Measurements from ENCODE around the gene PRKN.

DNA sequence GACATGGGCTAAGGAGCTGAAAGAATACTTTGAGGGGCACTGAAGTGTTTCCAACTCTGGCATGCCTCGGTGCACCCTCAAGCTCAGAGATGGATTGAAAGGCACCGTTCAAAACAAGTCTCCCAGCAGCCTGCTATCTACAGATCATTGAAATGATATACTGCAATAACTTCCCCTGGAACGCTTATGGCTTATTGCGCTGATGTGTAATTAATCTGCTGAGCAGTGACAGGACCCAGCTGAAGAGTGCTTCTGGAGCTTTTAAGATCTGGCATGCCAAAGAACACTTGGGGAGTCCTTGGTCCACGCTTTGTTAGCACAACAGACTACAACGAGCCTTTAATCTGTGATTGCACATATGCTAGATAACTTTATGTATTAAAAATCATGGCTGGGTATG lies 708.2 kb downstream of the PRKN start:
- TF ChIP-seq, protein P1, sequence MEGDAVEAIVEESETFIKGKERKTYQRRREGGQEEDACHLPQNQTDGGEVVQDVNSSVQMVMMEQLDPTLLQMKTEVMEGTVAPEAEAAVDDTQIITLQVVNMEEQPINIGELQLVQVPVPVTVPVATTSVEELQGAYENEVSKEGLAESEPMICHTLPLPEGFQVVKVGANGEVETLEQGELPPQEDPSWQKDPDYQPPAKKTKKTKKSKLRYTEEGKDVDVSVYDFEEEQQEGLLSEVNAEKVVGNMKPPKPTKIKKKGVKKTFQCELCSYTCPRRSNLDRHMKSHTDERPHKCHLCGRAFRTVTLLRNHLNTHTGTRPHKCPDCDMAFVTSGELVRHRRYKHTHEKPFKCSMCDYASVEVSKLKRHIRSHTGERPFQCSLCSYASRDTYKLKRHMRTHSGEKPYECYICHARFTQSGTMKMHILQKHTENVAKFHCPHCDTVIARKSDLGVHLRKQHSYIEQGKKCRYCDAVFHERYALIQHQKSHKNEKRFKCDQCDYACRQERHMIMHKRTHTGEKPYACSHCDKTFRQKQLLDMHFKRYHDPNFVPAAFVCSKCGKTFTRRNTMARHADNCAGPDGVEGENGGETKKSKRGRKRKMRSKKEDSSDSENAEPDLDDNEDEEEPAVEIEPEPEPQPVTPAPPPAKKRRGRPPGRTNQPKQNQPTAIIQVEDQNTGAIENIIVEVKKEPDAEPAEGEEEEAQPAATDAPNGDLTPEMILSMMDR (IDR thresholded peaks at IDR 0.05; ENCODE audit: low read depth, low read length), result no peak
- no peak for TF ChIP-seq EZH2phosphoT487 (IDR thresholded peaks at IDR 0.05; ENCODE audit: low read depth)

Measured in OCI-LY3 (cell line).